Upper lobe of left lung (tissue), 6 donors: ENCODE measurements around the gene P2RY6. TPM values are rescaled to one million over a fixed set of nuclear protein-coding genes. Genes with fewer than 3 reads are reported as not detected.

ENCODE experiments used
- ATAC-seq, 2 donors: fragments of 200-7000 bp; cut with Tn5 transposase; one replicate each; pipeline ENCODE4 v1.9.1; 2022; ENCODE audit warnings: mild to moderate bottlenecking in 2 of 2, moderate library complexity in 2 of 2; ENCODE audit not compliant: low FRiP score in 2 of 2
- DNase-seq, 2 donors: peaks; one replicate each; pipeline ENCODE4 v3.0.0-alpha.2; 2019 to 2020
- H3K27ac ChIP-seq, 4 donors: fragments of 200-600 bp; sonication (generic); one replicate each; pipeline ENCODE4 v1.5.1; 2016 to 2019
- H3K27me3 ChIP-seq, 4 donors: fragments of 200-600 bp; sonication (generic); one replicate each; pipeline ENCODE4 v1.5.1; 2017 to 2019
- H3K36me3 ChIP-seq, 4 donors: fragments of 200-600 bp; sonication (generic); one replicate each; pipeline ENCODE4 v1.5.1; 2016 to 2019
- H3K4me1 ChIP-seq, 4 donors: fragments of 200-600 bp; sonication (generic); one replicate each; pipeline ENCODE4 v1.5.1; 2018 to 2019
- H3K4me3 ChIP-seq, 4 donors: fragments of 200-600 bp; sonication (generic); one replicate each; pipeline ENCODE4 v1.5.1; 2017 to 2019; ENCODE audit warnings: mild to moderate bottlenecking in 2 of 4, moderate library complexity in 1 of 4
- H3K9me3 ChIP-seq, 4 donors: fragments of 200-600 bp; sonication (generic); one replicate each; pipeline ENCODE4 v1.5.1; 2018 to 2019
- CTCF ChIP-seq, 6 experiments: fragments of 450-650 bp in 4 of 6; fragments of 200-600 bp in 2 of 6; sonication (generic) in 2 of 6; IDR thresholded peaks; one replicate each; pipeline ENCODE4 v1.5.1; 2016 to 2019; ENCODE audit warnings: antibody characterized with exemption in 6 of 6
- EP300 ChIP-seq, 4 donors: sonication (generic); formaldehyde crosslinking; IDR thresholded peaks; one replicate each; pipeline ENCODE4 v1.5.1; 2017; ENCODE audit warnings: antibody characterized with exemption in 4 of 4, control low read depth in 2 of 4
- POLR2A ChIP-seq, 4 donors: fragments of 450-650 bp; IDR thresholded peaks; one replicate each; pipeline ENCODE4 v1.5.1; 2016 to 2017; ENCODE audit warnings: antibody characterized with exemption in 4 of 4, mild to moderate bottlenecking in 2 of 4
- POLR2AphosphoS5 ChIP-seq, 2 donors: sonication (generic); formaldehyde crosslinking; IDR thresholded peaks; one replicate each; pipeline ENCODE4 v1.5.1; 2017; ENCODE audit warnings: antibody characterized with exemption in 2 of 2
- WGBS, 2 donors: methylation state at CpG; one replicate each; pipeline ENCODE4 v1.1.5; 2017 to 2018; 5-methylcytosine and 5-hydroxymethylcytosine counted together
- total RNA-seq, 6 donors: library from RNA; depleted of rRNA in 4 of 6; stranded (reverse); fragments of >200 nt in 4 of 6; gene quantifications; one replicate each; pipeline versions ENCODE4 v1.1.0 to v1.2.1, GENCODE V29; 2016 to 2021
- donor health status: DM: no; HTN: no; CAD: no; lungs with moderate emphysema.
- donor health status: DM: no; HTN: yes; CAD: no; lungs with severe emphysema.

Gene P2RY6
- total RNA-seq, 6 donors from 2014 or later: 0.30 to 5.3 (median 1.4) TPM; not detected in 1

- Histone ChIP-seq H3K9me3 (no peaks in the 10 kb centered on the region), H3K4me3 (no peak overlapping the region), H3K27me3 (no peaks in the 10 kb centered on the region), H3K4me1 (peaks cover 17 to 47% (median 23%) of the 10 kb centered on the region in 4 donors), H3K36me3 (peaks cover 0 to 23% (median 3%) of the 10 kb centered on the region in 4 donors), H3K27ac (no peak overlapping the region)
- no peak for TF ChIP-seq POLR2A (IDR thresholded peaks at IDR 0.05)
- TF ChIP-seq EP300 (IDR thresholded peaks at IDR 0.05): no peak
- no peak for TF ChIP-seq CTCF (IDR thresholded peaks at IDR 0.05)
- TF ChIP-seq POLR2AphosphoS5 (IDR thresholded peaks at IDR 0.05): no peak
- ATAC-seq: no peak
- DNase-seq: no peak
- WGBS, 2 donors: 82 to 96% methylated on average over 10 to 12 of the region's 12 CpGs
Observed at GRCh38 chr11:73347067-73347466, 74.9 kb downstream of the P2RY6 start.

Other genes starting within 250 kb of the P2RY6 start
- 10 to 100 TPM; 22.5 to 55.6 (median 42.7) TPM for gene FCHSD2, start 130.0 kb upstream of the P2RY6 start, total RNA-seq
- gene P2RY2, start 54.1 kb upstream of the P2RY6 start, total RNA-seq: 10 to 100 TPM in 4 of 6 donors, 1 to 10 TPM in 2; 7.8 to 15.0 (median 11.7) TPM
- 100 to 1,000 TPM in 2 of 6 donors, 10 to 100 TPM in 4; 48.1 to 140 (median 65.1) TPM for gene ARHGEF17, start 35.9 kb downstream of the P2RY6 start, total RNA-seq
- 10 to 100 TPM in 5 of 6 donors, 1 to 10 TPM in 1; 4.9 to 27.0 (median 19.2) TPM for gene RELT, start 104.1 kb downstream of the P2RY6 start, total RNA-seq